ENCODE results near the gene MTOR. TPM values are rescaled to one million over a fixed set of nuclear protein-coding genes. Genes with fewer than 3 reads are reported as not detected.

Gene MTOR
- total RNA-seq, 2 donors from 2014 or later = 47.1 to 82.0 TPM

- Mint-ChIP-seq H3K27me3 (no peaks in the 10 kb centered on the region), H3K9me3 (no peaks in the 10 kb centered on the region), H3K36me3 (peaks cover 18% of the 10 kb centered on the region), H3K4me1 (ENCODE audit: low read depth in 2 of 2) (no peaks in the 10 kb centered on the region), H3K4me3 (no peak overlapping the region), H3K27ac (peak overlapping the region in 1 of 2 donors; percentile 48)
- DNase-seq (ENCODE audit: low spot score) = no peak
- no peak for ATAC-seq
Measured at GRCh38 chr1:11134251-11134897, 128.0 kb downstream of the MTOR start.

- Mint-ChIP-seq H3K9me3 (no peaks in the 10 kb centered on the region), H3K27ac (no peak overlapping the region), H3K4me3 (no peak overlapping the region), H3K36me3 (peaks cover 16% of the 10 kb centered on the region), H3K4me1 (ENCODE audit: low read depth in 2 of 2) (no peaks in the 10 kb centered on the region), H3K27me3 (no peaks in the 10 kb centered on the region)
- DNase-seq (ENCODE audit: low spot score) (no peak), ATAC-seq (no peak)
Measured at GRCh38 chr1:11132563-11133293, 129.6 kb downstream of the MTOR start.

- Mint-ChIP-seq H3K27me3 (no peaks in the 10 kb centered on the region), H3K4me3 (no peak overlapping the region), H3K4me1 (ENCODE audit: low read depth in 2 of 2) (peaks cover 0 to 2% of the 10 kb centered on the region in 2 donors), H3K36me3 (peaks cover 17% of the 10 kb centered on the region), H3K27ac (no peak overlapping the region), H3K9me3 (no peaks in the 10 kb centered on the region)
- ATAC-seq = no peak
- DNase-seq (ENCODE audit: low spot score) = no peak
Measured at GRCh38 chr1:11131816-11132215, 130.5 kb downstream of the MTOR start.

GRCh38 chr1:11130406-11130805 lies 131.9 kb downstream of the MTOR start:
- H3K27me3 Mint-ChIP-seq = no peaks in the 10 kb centered on the region
- H3K27ac Mint-ChIP-seq = no peak overlapping the region
- DNase-seq (ENCODE audit: low spot score) (no peak), ATAC-seq (no peak)
- no peaks in the 10 kb centered on the region for H3K9me3 Mint-ChIP-seq
- H3K4me3 Mint-ChIP-seq = no peak overlapping the region
- H3K36me3 Mint-ChIP-seq = peaks cover 17% of the 10 kb centered on the region
- peaks cover 6 to 10% of the 10 kb centered on the region in 2 donors for H3K4me1 Mint-ChIP-seq (ENCODE audit: low read depth in 2 of 2)

- peaks cover 22% of the 10 kb centered on the region for H3K36me3 Mint-ChIP-seq
- H3K27ac Mint-ChIP-seq = no peak overlapping the region
Measured at GRCh38 chr1:11129649-11130390, 132.5 kb downstream of the MTOR start.

GRCh38 chr1:11126569-11126968 lies 135.8 kb downstream of the MTOR start:
- Mint-ChIP-seq H3K36me3 (peaks cover 16% of the 10 kb centered on the region), H3K4me3 (peak overlapping the region; percentile 10), H3K4me1 (ENCODE audit: low read depth in 2 of 2) (peaks cover 12 to 17% of the 10 kb centered on the region in 2 donors), H3K27me3 (no peaks in the 10 kb centered on the region), H3K27ac (peak overlapping the region; percentile 18 to 40), H3K9me3 (no peaks in the 10 kb centered on the region)
- no peak for DNase-seq (ENCODE audit: low spot score)
- ATAC-seq = peak; percentile 1 to 46

More at GRCh38 chr1:11129649-11130390, 132.5 kb downstream of the MTOR start:
- ATAC-seq (no peak), DNase-seq (ENCODE audit: low spot score) (no peak)
- Mint-ChIP-seq H3K4me3 (no peak overlapping the region), H3K4me1 (ENCODE audit: low read depth in 2 of 2) (peaks cover 12 to 16% of the 10 kb centered on the region in 2 donors), H3K27me3 (no peaks in the 10 kb centered on the region), H3K9me3 (no peaks in the 10 kb centered on the region)

- peak; percentile 88 to 97 for ATAC-seq
Measured at GRCh38 chr1:11125931-11126330, 136.4 kb downstream of the MTOR start.

GRCh38 chr1:11124965-11125364 lies 137.4 kb downstream of the MTOR start:
- H3K27me3 Mint-ChIP-seq = no peaks in the 10 kb centered on the region
- DNase-seq (ENCODE audit: low spot score) (no peak), ATAC-seq (no peak)
- peak overlapping the region; percentile 40 for H3K4me3 Mint-ChIP-seq
- peaks cover 16% of the 10 kb centered on the region for H3K36me3 Mint-ChIP-seq
- H3K27ac Mint-ChIP-seq = peak overlapping the region; percentile 40 to 43
- peaks cover 12 to 17% of the 10 kb centered on the region in 2 donors for H3K4me1 Mint-ChIP-seq (ENCODE audit: low read depth in 2 of 2)
- no peaks in the 10 kb centered on the region for H3K9me3 Mint-ChIP-seq

More at GRCh38 chr1:11125931-11126330, 136.4 kb downstream of the MTOR start:
- Mint-ChIP-seq H3K27me3 (no peaks in the 10 kb centered on the region), H3K27ac (peak overlapping the region; percentile 18 to 40), H3K4me3 (peak overlapping the region; percentile 10), H3K36me3 (peaks cover 16% of the 10 kb centered on the region), H3K4me1 (ENCODE audit: low read depth in 2 of 2) (peaks cover 12 to 17% of the 10 kb centered on the region in 2 donors), H3K9me3 (no peaks in the 10 kb centered on the region)
- DNase-seq (ENCODE audit: low spot score) = peak; percentile 84

- H3K27me3 Mint-ChIP-seq = no peaks in the 10 kb centered on the region
- no peak overlapping the region for H3K4me3 Mint-ChIP-seq
- no peaks in the 10 kb centered on the region for H3K9me3 Mint-ChIP-seq
- ATAC-seq (no peak), DNase-seq (ENCODE audit: low spot score) (no peak)
- H3K4me1 Mint-ChIP-seq (ENCODE audit: low read depth in 2 of 2) = no peaks in the 10 kb centered on the region
- H3K27ac Mint-ChIP-seq = no peak overlapping the region
- H3K36me3 Mint-ChIP-seq = peaks cover 22% of the 10 kb centered on the region
Measured at GRCh38 chr1:11116318-11116717, 146.0 kb downstream of the MTOR start.

GRCh38 chr1:11114966-11115365 lies 147.4 kb downstream of the MTOR start:
- no peak for DNase-seq (ENCODE audit: low spot score)
- Mint-ChIP-seq H3K4me1 (ENCODE audit: low read depth in 2 of 2) (no peaks in the 10 kb centered on the region), H3K9me3 (no peaks in the 10 kb centered on the region), H3K36me3 (peaks cover 22% of the 10 kb centered on the region), H3K4me3 (no peak overlapping the region), H3K27ac (no peak overlapping the region), H3K27me3 (no peaks in the 10 kb centered on the region)
- no peak for ATAC-seq

- no peaks in the 10 kb centered on the region for H3K9me3 Mint-ChIP-seq
- H3K4me1 Mint-ChIP-seq (ENCODE audit: low read depth in 2 of 2) = no peaks in the 10 kb centered on the region
- H3K27ac Mint-ChIP-seq = no peak overlapping the region
- no peaks in the 10 kb centered on the region for H3K27me3 Mint-ChIP-seq
- H3K36me3 Mint-ChIP-seq = peaks cover 35% of the 10 kb centered on the region
- H3K4me3 Mint-ChIP-seq = no peak overlapping the region
- no peak for DNase-seq (ENCODE audit: low spot score)
- no peak for ATAC-seq
Measured at GRCh38 chr1:11109047-11109760, 153.1 kb downstream of the MTOR start.

GRCh38 chr1:11107599-11107998 lies 154.8 kb downstream of the MTOR start:
- no peaks in the 10 kb centered on the region for H3K9me3 Mint-ChIP-seq
- H3K4me1 Mint-ChIP-seq (ENCODE audit: low read depth in 2 of 2) = no peaks in the 10 kb centered on the region
- peaks cover 24% of the 10 kb centered on the region for H3K36me3 Mint-ChIP-seq
- no peak overlapping the region for H3K4me3 Mint-ChIP-seq
- H3K27me3 Mint-ChIP-seq = no peaks in the 10 kb centered on the region
- DNase-seq (ENCODE audit: low spot score) (no peak), ATAC-seq (no peak)
- H3K27ac Mint-ChIP-seq = no peak overlapping the region

GRCh38 chr1:11105586-11105985 lies 156.8 kb downstream of the MTOR start:
- Mint-ChIP-seq H3K4me3 (no peak overlapping the region), H3K36me3 (peaks cover 19% of the 10 kb centered on the region), H3K4me1 (ENCODE audit: low read depth in 2 of 2) (peaks cover 0 to 5% of the 10 kb centered on the region in 2 donors), H3K27me3 (no peaks in the 10 kb centered on the region), H3K9me3 (no peaks in the 10 kb centered on the region), H3K27ac (no peak overlapping the region)
- ATAC-seq = no peak
- no peak for DNase-seq (ENCODE audit: low spot score)
